PFSK-1 (cell line): ENCODE results near the gene SLC8A3.

Source experiments
- FOXP2 ChIP-seq: optimal IDR thresholded peaks from 2 replicates; pipeline ENCODE3; 2011; ENCODE audit warnings: borderline replicate concordance, control low read depth, inconsistent platforms; ENCODE audit not compliant: insufficient read depth; ENCODE audit errors: extremely low read length, extremely low read depth
- POLR2AphosphoS5 ChIP-seq: IDR thresholded peaks from 2 replicates; pipeline ENCODE4 v1.6.1; 2012; ENCODE audit warnings: low read depth, mild to moderate bottlenecking, control low read depth, low read length, moderate library complexity
- SIN3A ChIP-seq: IDR thresholded peaks from 2 replicates; pipeline ENCODE4 v1.6.1; 2012; ENCODE audit warnings: mild to moderate bottlenecking, low read length, moderate library complexity, borderline replicate concordance; ENCODE audit not compliant: insufficient read depth
- TAF1 ChIP-seq: IDR thresholded peaks from 2 replicates; pipeline ENCODE4 v1.6.1; 2012; ENCODE audit warnings: low read length, control low read depth, borderline replicate concordance; ENCODE audit not compliant: insufficient read depth
- TF ChIP-seq, protein P1 (sequence below), 2 experiments: IDR thresholded peaks; 2 replicates each; pipeline versions ENCODE4 v1.6.1 to v1.8.0; 2011 to 2012; ENCODE audit warnings: low read depth in 2 of 2, low read length in 2 of 2, control low read depth in 1 of 2, inconsistent platforms in 1 of 2, mild to moderate bottlenecking in 1 of 2, moderate library complexity in 1 of 2; ENCODE audit not compliant: insufficient read depth in 1 of 2

DNA sequence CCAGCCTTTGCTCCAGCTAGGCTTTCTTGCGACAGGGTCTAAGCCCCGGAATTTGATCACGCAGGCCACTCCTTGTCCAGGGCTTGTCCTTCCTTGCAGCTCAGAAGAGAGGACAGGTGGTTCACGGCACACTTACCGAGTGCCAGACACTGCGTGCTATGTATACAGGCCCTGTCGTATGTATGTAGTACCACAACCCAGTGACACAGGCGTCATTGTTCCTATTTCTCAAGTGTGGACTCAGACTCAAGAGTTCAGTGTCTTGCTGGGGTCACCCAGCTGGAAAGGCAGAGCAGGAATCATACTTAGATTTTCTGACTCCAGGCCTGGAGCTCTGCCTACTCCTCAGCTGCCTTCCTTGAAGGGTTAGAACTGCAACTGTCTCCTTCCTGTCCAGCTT is 155.6 kb downstream of the SLC8A3 start:
- TF ChIP-seq, protein P1, sequence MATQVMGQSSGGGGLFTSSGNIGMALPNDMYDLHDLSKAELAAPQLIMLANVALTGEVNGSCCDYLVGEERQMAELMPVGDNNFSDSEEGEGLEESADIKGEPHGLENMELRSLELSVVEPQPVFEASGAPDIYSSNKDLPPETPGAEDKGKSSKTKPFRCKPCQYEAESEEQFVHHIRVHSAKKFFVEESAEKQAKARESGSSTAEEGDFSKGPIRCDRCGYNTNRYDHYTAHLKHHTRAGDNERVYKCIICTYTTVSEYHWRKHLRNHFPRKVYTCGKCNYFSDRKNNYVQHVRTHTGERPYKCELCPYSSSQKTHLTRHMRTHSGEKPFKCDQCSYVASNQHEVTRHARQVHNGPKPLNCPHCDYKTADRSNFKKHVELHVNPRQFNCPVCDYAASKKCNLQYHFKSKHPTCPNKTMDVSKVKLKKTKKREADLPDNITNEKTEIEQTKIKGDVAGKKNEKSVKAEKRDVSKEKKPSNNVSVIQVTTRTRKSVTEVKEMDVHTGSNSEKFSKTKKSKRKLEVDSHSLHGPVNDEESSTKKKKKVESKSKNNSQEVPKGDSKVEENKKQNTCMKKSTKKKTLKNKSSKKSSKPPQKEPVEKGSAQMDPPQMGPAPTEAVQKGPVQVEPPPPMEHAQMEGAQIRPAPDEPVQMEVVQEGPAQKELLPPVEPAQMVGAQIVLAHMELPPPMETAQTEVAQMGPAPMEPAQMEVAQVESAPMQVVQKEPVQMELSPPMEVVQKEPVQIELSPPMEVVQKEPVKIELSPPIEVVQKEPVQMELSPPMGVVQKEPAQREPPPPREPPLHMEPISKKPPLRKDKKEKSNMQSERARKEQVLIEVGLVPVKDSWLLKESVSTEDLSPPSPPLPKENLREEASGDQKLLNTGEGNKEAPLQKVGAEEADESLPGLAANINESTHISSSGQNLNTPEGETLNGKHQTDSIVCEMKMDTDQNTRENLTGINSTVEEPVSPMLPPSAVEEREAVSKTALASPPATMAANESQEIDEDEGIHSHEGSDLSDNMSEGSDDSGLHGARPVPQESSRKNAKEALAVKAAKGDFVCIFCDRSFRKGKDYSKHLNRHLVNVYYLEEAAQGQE (IDR thresholded peaks at IDR 0.05; ENCODE audit: insufficient read depth in 1 of 2, low read depth in 2 of 2, low read length in 2 of 2) = no peak
- TF ChIP-seq POLR2AphosphoS5 = no peak
- TF ChIP-seq TAF1 = no peak
- no peak for TF ChIP-seq SIN3A
- TF ChIP-seq FOXP2 = no peak
